DND-41 (cell line): ENCODE measurements around the gene SH3BP1.
"Not testable (repeated sequence)": the region's sequence is repeated elsewhere in the genome, so short reads cannot be mapped to it uniquely, and the experiment has no call there.

Experiments used
- EZH2 ChIP-seq: IDR thresholded peaks from 3 replicates; pipeline ENCODE4 v1.6.1; 2012; ENCODE audit warnings: borderline replicate concordance, low read depth, mild to moderate bottlenecking, moderate library complexity, low read length, inconsistent platforms; ENCODE audit not compliant: severe bottlenecking
- TF ChIP-seq, protein P1 (sequence below): IDR thresholded peaks from 2 replicates; pipeline ENCODE4 v1.5.1; 2012; ENCODE audit warnings: borderline replicate concordance, low read length, moderate library complexity, mild to moderate bottlenecking; ENCODE audit not compliant: poor library complexity, severe bottlenecking; ENCODE audit errors: extremely low read depth

DNA sequence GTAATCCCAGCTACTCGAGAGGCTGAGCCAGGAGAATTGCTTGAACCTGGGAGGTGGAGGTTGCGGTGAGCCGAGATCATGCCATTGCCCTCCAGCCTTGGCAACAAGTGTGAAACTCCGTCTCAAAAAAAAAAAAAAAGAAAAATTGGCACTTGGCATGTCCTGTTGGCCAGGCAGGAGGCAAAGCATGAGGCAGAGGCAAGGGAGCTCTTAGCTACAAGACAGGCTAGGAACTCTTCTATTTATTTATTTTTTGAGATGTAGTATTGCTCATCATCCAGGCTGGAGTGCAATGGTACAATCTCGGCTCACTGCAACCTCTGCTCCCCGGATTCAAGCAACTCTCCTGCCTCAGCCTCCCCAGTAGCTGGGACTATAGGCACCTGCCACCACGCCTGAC, 54.7 kb downstream of the SH3BP1 start:
- TF ChIP-seq, protein P1, sequence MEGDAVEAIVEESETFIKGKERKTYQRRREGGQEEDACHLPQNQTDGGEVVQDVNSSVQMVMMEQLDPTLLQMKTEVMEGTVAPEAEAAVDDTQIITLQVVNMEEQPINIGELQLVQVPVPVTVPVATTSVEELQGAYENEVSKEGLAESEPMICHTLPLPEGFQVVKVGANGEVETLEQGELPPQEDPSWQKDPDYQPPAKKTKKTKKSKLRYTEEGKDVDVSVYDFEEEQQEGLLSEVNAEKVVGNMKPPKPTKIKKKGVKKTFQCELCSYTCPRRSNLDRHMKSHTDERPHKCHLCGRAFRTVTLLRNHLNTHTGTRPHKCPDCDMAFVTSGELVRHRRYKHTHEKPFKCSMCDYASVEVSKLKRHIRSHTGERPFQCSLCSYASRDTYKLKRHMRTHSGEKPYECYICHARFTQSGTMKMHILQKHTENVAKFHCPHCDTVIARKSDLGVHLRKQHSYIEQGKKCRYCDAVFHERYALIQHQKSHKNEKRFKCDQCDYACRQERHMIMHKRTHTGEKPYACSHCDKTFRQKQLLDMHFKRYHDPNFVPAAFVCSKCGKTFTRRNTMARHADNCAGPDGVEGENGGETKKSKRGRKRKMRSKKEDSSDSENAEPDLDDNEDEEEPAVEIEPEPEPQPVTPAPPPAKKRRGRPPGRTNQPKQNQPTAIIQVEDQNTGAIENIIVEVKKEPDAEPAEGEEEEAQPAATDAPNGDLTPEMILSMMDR = not testable (repeated sequence)
- not testable (repeated sequence) for TF ChIP-seq EZH2
